Osteocyte (in vitro differentiated cells): ENCODE data around the gene KCTD5. TPM values are rescaled to one million over a fixed set of nuclear protein-coding genes. Genes with fewer than 3 reads are reported as not detected.
"Not testable (repeated sequence)": the region's sequence is repeated elsewhere in the genome, so short reads cannot be mapped to it uniquely, and the experiment has no call there.

Experiments
- DNase-seq: peaks from one replicate; pipeline ENCODE4 v3.0.0; 2021; ENCODE audit warnings: mixed read lengths; ENCODE audit not compliant: unreplicated experiment; ENCODE audit errors: extremely low spot score
- H3K27ac Mint-ChIP-seq: one replicate; pipeline ENCODE4 v1.8.0; 2021; ENCODE audit warnings: mild to moderate bottlenecking, mixed read lengths; ENCODE audit not compliant: unreplicated experiment
- H3K27me3 Mint-ChIP-seq: one replicate; pipeline ENCODE4 v1.8.0; 2021; ENCODE audit warnings: mixed read lengths; ENCODE audit not compliant: unreplicated experiment
- H3K36me3 Mint-ChIP-seq: one replicate; pipeline ENCODE4 v1.8.0; 2021; ENCODE audit warnings: mixed read lengths; ENCODE audit not compliant: unreplicated experiment
- H3K4me1 Mint-ChIP-seq: one replicate; pipeline ENCODE4 v1.8.0; 2021; ENCODE audit warnings: mixed read lengths; ENCODE audit not compliant: unreplicated experiment
- H3K4me3 Mint-ChIP-seq: one replicate; pipeline ENCODE4 v1.8.0; 2021; ENCODE audit warnings: mild to moderate bottlenecking, moderate library complexity, mixed read lengths; ENCODE audit not compliant: unreplicated experiment
- H3K9me3 Mint-ChIP-seq: one replicate; pipeline ENCODE4 v1.8.0; 2021; ENCODE audit warnings: mixed read lengths; ENCODE audit not compliant: unreplicated experiment
- total RNA-seq: library from RNA; stranded (reverse); gene quantifications from 2 replicates; pipeline ENCODE4 v1.2.1, GENCODE V29; 2021
- TF ChIP-seq, protein P1 (sequence below): fragments of 200-600 bp; sonication (generic); IDR thresholded peaks from 2 replicates; pipeline ENCODE4 v1.5.0; 2021; ENCODE audit warnings: antibody characterized with exemption, mild to moderate bottlenecking, moderate library complexity

KCTD5 gene
- total RNA-seq, 1 donor from 2014 or later = 28.0 TPM

DNA sequence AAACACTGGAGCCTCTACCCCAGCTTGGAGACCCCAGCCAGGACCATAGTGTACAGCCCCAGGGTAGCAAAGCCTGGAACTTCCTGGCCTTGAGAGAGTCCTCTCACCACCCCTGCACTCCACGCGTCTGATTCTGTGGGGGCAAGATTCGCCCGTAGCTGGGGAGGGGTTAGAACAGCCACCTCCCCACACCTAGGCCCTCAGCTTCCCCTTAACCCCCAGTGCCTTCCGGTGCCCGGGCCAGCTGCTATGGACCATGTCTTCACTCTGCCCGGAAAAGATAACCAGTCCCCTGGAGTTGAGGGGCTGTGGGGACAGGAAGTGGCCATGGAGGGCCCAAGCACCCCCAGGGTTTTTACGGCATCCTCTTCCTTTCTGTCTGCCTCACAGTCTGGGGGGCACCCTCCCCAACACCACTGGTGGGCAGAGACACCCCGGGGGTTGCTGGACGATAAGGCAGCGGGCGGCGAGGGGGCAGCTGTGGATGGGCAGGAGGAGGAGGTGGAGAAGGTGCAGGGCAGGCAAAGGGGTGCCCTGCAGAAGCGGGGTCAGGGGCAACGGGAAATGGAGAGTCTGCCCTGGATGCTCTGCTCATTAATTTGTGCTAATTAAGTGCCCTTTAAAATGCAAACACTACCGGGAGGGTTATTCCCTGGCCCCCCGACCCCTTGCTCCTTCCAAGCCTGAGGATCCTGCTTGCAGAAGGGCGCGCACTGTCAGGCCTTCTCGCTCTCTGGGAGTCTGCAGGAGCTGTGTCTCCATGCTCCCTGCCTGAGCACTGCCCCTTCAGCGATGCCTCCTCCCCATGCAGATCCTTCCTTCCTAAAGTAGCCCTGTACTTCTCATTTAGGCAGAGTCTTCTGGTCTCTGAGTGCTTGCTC lies 35.3 kb downstream of the KCTD5 start:
- H3K4me3 Mint-ChIP-seq = no peak overlapping the region
- H3K27ac Mint-ChIP-seq = no peak overlapping the region
- H3K4me1 Mint-ChIP-seq = peaks cover 7% of the 10 kb centered on the region
- no peaks in the 10 kb centered on the region for H3K27me3 Mint-ChIP-seq
- no peaks in the 10 kb centered on the region for H3K9me3 Mint-ChIP-seq
- no peaks in the 10 kb centered on the region for H3K36me3 Mint-ChIP-seq
- no peak for DNase-seq
- TF ChIP-seq, protein P1, sequence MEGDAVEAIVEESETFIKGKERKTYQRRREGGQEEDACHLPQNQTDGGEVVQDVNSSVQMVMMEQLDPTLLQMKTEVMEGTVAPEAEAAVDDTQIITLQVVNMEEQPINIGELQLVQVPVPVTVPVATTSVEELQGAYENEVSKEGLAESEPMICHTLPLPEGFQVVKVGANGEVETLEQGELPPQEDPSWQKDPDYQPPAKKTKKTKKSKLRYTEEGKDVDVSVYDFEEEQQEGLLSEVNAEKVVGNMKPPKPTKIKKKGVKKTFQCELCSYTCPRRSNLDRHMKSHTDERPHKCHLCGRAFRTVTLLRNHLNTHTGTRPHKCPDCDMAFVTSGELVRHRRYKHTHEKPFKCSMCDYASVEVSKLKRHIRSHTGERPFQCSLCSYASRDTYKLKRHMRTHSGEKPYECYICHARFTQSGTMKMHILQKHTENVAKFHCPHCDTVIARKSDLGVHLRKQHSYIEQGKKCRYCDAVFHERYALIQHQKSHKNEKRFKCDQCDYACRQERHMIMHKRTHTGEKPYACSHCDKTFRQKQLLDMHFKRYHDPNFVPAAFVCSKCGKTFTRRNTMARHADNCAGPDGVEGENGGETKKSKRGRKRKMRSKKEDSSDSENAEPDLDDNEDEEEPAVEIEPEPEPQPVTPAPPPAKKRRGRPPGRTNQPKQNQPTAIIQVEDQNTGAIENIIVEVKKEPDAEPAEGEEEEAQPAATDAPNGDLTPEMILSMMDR = no peak

DNA sequence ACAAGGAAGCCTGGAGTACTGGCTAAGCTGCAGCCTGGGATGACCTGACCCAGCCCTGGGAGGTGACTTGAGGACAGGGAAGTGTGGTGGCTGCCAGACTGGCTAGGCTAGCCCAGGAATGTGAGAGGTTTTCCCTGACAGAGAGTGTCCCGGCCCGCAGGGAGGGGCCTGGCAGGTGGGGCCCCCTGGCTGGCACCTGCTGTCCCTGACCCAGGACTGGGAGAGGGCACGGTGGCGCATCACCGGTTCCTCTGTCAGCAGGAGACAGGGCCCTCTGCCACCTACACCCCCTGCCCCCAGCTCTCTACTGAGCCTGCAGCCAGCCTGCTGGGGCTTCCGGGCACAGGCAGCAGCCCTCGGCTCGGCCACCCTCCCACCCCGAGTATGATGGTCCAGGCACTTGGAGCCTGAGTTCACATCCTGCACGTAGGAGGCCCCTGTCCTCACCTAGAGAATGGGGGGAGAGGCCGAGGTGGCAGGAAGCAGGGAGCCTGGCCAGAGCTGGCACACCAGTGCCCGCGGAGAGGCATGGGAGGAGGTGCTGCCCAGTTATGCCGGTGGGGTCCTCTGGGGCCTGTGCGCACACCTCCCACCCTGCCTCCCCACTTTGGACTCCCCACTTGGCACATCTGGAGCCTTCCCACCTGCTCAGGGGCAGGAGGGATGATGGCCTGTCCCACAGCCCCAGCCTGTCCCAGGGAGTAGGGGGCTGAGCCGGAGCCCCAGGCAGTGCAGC lies 37.2 kb downstream of the KCTD5 start:
- H3K36me3 Mint-ChIP-seq = no peaks in the 10 kb centered on the region
- peaks cover 2% of the 10 kb centered on the region for H3K27me3 Mint-ChIP-seq
- peak overlapping the region; percentile 10 for H3K4me3 Mint-ChIP-seq
- TF ChIP-seq, protein P1 = no peak
- no peaks in the 10 kb centered on the region for H3K9me3 Mint-ChIP-seq
- no peak for DNase-seq
- H3K27ac Mint-ChIP-seq = no peak overlapping the region
- H3K4me1 Mint-ChIP-seq = peaks cover 7% of the 10 kb centered on the region

DNA sequence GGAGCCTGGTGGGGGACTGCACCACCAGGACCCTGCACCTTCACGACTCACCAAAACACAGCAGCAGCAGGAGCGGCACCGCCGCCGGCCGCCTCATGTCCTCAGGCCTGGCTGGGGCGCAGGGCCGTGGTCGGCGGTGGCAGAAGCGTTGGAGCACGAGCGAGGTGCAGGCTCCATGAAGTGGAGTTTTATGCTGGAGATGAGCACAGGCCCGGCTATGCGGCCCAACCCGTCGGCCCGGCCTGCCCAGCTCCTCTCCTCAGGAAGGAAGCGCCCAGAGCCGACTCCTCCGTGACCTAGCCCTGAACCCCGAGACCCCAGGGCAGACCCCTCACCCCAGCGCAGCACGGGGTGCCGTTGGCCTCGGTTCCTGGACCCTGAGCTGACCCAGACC lies 37.7 kb downstream of the KCTD5 start, which contains the start of gene PRSS27:
TSS of gene PRSS27 (minus strand) at position 161 of the 394 bp plus-strand sequence. CDS start at position 97, 64 bp downstream.
- DNase-seq = no peak
- Mint-ChIP-seq H3K36me3 (no peaks in the 10 kb centered on the region), H3K9me3 (no peaks in the 10 kb centered on the region), H3K27ac (peak within 1 kb of the TSS; percentile 62), H3K4me3 (peak within 1 kb of the TSS; percentile 76), H3K4me1 (peaks cover 4% of the 10 kb centered on the region), H3K27me3 (peaks cover 2% of the 10 kb centered on the region)
- TF ChIP-seq, protein P1 = no peak

DNA sequence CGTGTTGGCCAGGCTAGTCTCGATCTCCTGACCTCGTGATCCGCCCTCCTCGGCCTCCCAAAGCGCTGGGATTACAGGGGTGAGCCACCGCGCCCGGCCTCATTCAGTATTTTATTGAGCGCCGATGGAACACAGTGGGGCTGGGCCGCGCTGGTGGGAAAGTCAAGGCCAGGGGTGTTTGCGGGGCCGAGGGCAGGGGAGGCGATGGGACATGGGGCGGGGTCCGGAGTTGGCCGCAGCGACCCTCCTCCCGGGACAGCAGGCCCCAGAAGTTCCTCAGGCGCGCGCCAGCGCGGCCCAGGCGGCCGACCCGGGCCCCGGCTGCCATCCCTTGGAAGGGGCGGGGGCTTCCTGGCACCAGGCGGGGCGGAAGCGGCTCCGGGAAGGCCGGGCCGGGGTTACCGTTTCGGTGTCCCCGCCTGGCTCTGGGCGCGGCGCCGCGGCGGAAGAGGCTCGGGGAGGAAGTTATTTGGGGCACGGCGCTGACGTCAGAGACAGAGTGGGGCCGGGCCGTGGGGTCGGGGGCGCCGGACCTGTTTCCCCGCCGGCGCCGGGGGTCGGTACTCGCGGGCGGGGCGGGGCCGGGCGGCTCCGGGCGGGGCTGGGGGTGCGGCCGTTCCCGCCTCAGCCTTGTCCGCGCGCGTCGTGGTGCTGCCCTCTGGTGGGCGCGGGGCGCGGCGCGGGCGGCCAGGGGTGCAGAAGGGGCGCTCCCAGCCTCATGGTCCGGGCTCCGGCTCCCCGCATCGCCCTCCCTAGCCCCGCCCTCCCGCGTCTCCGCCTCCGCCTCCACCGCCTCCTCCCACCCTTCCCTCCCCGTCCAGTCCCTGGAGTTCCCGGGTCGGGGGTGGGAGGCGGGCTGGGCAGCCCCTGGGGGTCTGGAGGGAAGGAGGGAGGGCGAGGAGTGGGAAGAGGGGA lies 38.7 kb downstream of the KCTD5 start:
- H3K4me3 Mint-ChIP-seq = peak overlapping the region; percentile 76
- H3K4me1 Mint-ChIP-seq = peaks cover 3% of the 10 kb centered on the region
- TF ChIP-seq, protein P1 = peak; percentile 84
- no peaks in the 10 kb centered on the region for H3K9me3 Mint-ChIP-seq
- H3K36me3 Mint-ChIP-seq = no peaks in the 10 kb centered on the region
- peak overlapping the region; percentile 62 for H3K27ac Mint-ChIP-seq
- H3K27me3 Mint-ChIP-seq = peaks cover 9% of the 10 kb centered on the region
- peak; percentile 95 for DNase-seq

DNA sequence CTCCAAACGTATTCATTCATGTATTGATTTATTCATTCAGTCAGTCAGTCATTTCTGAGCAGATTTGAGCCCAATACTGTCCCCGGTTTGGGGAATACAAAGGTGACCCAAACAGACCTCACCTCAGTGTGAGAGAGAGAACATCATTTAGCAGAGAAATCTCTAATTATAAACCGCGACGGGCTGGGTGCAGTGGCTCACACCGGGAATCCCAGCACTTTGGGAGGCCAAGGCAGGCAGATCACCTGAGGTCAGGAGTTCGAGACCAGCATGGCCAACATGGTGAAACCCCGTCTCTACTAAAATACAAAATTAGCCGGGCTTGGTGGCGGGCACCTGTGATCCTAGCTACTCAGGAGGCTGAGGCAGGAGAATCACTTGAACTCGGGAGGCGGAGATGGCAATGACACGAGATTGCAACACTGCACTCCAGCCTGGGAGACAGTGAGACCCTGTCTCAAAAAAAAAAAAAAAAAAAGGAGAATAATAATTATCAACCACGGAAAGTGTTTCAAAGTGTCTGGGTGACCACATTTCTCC lies 39.4 kb downstream of the KCTD5 start:
- H3K27me3 Mint-ChIP-seq, H3K27ac Mint-ChIP-seq, H3K9me3 Mint-ChIP-seq: not testable (repeated sequence)

More for the DNA sequence above, 39.4 kb downstream of the KCTD5 start:
- not testable (repeated sequence) for H3K36me3 Mint-ChIP-seq, DNase-seq, H3K4me1 Mint-ChIP-seq
- peak overlapping the region; percentile 63 for H3K4me3 Mint-ChIP-seq
